HAP-1 (cell line): ENCODE data around the gene NUTM1.
"Not testable (repeated sequence)": the region's sequence is repeated elsewhere in the genome, so short reads cannot be mapped to it uniquely, and the experiment has no call there.

Source experiments
- DNase-seq, 2 experiments: peaks; one replicate each; pipeline ENCODE4 v3.0.0-alpha.2; 2016 to 2020; ENCODE audit warnings: low spot score in 2 of 2
- H3K27me3 ChIP-seq: fragments of 250-450 bp; sonication (Bioruptor Pico); 2 replicates; pipeline ENCODE4 v1.5.1; 2020; ENCODE audit warnings: low read depth, mild to moderate bottlenecking, moderate library complexity
- H3K36me3 ChIP-seq: fragments of 250-450 bp; sonication (Bioruptor Pico); replicated peaks from 2 replicates; pipeline ENCODE4 v1.5.1; 2020; ENCODE audit warnings: mild to moderate bottlenecking
- H3K4me1 ChIP-seq: fragments of 250-450 bp; sonication (Bioruptor Pico); 2 replicates; pipeline ENCODE4 v1.5.1; 2020; ENCODE audit warnings: mild to moderate bottlenecking
- H3K4me3 ChIP-seq: fragments of 250-450 bp; sonication (Bioruptor Pico); 2 replicates; pipeline ENCODE4 v1.5.1; 2020; ENCODE audit warnings: mild to moderate bottlenecking, moderate library complexity
- H3K9me3 ChIP-seq: fragments of 250-450 bp; sonication (Bioruptor Pico); 2 replicates; pipeline ENCODE4 v1.5.1; 2020; ENCODE audit warnings: mild to moderate bottlenecking, moderate library complexity
- in situ Hi-C: fragments of 300-500 bp; cut with MboI; formaldehyde crosslinking; loops from 3 replicates; pipeline ENCODE4 v1.14.3; 2020; ENCODE audit warnings: low sequenced_read_pairs, inconsistent platforms, mixed read lengths

NUTM1 gene

DNA sequence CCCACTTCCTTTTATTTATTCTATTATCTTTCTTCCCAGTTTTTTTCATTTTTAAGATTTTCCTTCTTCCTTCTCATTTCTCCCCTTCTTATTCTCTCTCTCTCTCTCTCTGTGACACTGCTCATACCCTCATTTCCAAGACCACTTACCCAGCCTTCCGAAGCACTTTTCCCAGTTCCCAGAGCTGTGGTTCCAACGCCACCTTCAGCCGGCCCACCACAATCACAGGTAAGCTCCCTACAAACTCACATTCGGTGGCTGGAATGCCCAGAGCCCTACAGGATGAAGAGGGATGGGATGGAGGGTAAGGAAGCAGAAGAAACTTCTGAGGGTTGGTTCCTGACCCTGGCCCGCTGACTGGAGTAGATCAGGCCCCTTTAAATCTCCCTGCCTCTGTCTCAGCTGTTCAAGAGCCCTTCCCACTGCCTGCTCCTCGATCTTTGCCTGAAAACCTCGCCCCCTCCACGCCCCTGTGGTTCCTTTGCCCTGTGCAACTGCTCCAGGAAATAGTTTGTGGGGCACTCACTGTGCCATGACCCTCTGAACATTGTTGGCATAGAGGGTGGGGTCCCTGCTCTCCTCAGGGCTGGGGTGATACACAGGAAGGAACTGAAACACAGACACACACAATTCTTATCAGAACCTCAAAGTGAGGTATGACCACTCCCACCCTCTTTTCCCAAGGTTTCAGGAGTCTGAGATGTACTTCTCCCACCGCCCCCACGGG is 19.1 kb downstream of the NUTM1 start:
- in situ Hi-C loops = loop anchor here (10.0 kb wide), 1 partner anchor 257 kb away; the partner anchor contains the start of genes EMC7 and PGBD4
- DNase-seq = no peak
- Histone ChIP-seq H3K36me3 (peaks cover 43% of the 10 kb centered on the region), H3K4me3 (no peak overlapping the region), H3K4me1 (peaks cover 5% of the 10 kb centered on the region), H3K27me3 (no peaks in the 10 kb centered on the region), H3K9me3 (no peaks in the 10 kb centered on the region)

GRCh38 chr15:34364041-34364440 is 20.9 kb downstream of the NUTM1 start:
- peaks cover 13% of the 10 kb centered on the region for H3K4me1 ChIP-seq
- H3K27me3 ChIP-seq = no peaks in the 10 kb centered on the region
- in situ Hi-C loops = loop anchor here (10.0 kb wide), 1 partner anchor 259 kb away; the partner anchor contains the start of genes EMC7 and PGBD4
- no peak for DNase-seq
- peaks cover 36% of the 10 kb centered on the region for H3K36me3 ChIP-seq
- no peaks in the 10 kb centered on the region for H3K9me3 ChIP-seq
- H3K4me3 ChIP-seq = no peak overlapping the region

- no peaks in the 10 kb centered on the region for H3K27me3 ChIP-seq
- H3K36me3 ChIP-seq = peaks cover 24% of the 10 kb centered on the region
- no peak for DNase-seq
- H3K4me1 ChIP-seq = peaks cover 13% of the 10 kb centered on the region
- in situ Hi-C loops = loop anchor here (10.0 kb wide), 1 partner anchor 260 kb away; the partner anchor contains the start of genes EMC7 and PGBD4
- H3K4me3 ChIP-seq = peak overlapping the region; percentile 65; the same call in 1 of the 2 replicates
- H3K9me3 ChIP-seq = no peaks in the 10 kb centered on the region
These were observed 22.1 kb downstream of the NUTM1 start for GRCh38 chr15:34365091-34365825.

- Histone ChIP-seq H3K27me3 (no peaks in the 10 kb centered on the region), H3K36me3 (peaks cover 19% of the 10 kb centered on the region), H3K4me3 (peak overlapping the region; percentile 65), H3K4me1 (peaks cover 13% of the 10 kb centered on the region), H3K9me3 (no peaks in the 10 kb centered on the region)
- in situ Hi-C loops = loop anchor here (10.0 kb wide), 1 partner anchor 261 kb away; the partner anchor contains the start of genes EMC7 and PGBD4
- no peak for DNase-seq
These were observed 22.7 kb downstream of the NUTM1 start for GRCh38 chr15:34365836-34366235.

GRCh38 chr15:34366271-34367065 is 23.4 kb downstream of the NUTM1 start:
- no peaks in the 10 kb centered on the region for H3K9me3 ChIP-seq
- peak; percentile 64 to 87 for DNase-seq
- in situ Hi-C loops = loop anchor here (10.0 kb wide), 1 partner anchor 262 kb away; the partner anchor contains the start of genes EMC7 and PGBD4
- H3K4me3 ChIP-seq = peak overlapping the region; percentile 65
- H3K27me3 ChIP-seq = no peaks in the 10 kb centered on the region
- peaks cover 13% of the 10 kb centered on the region for H3K36me3 ChIP-seq
- peaks cover 13% of the 10 kb centered on the region for H3K4me1 ChIP-seq

- in situ Hi-C loops = loop anchor here (10.0 kb wide), 1 partner anchor 263 kb away; the partner anchor contains the start of genes EMC7 and PGBD4
- no peaks in the 10 kb centered on the region for H3K9me3 ChIP-seq
- peak within 1 kb of the TSS; percentile 65 for H3K4me3 ChIP-seq
- H3K4me1 ChIP-seq = peaks cover 13% of the 10 kb centered on the region
- peaks cover 6% of the 10 kb centered on the region for H3K36me3 ChIP-seq
- H3K27me3 ChIP-seq = no peaks in the 10 kb centered on the region
- peak; percentile 83 to 91 for DNase-seq
These were observed 24.3 kb downstream of the NUTM1 start, which contains the start of gene LPCAT4 for GRCh38 chr15:34367101-34368081. Gene LPCAT4 (minus strand): TSS chr15:34367196. CDS start chr15:34367100, 96 bp downstream.

- Histone ChIP-seq H3K36me3 (no peaks in the 10 kb centered on the region), H3K4me3 (no peak overlapping the region), H3K9me3 (no peaks in the 10 kb centered on the region), H3K4me1 (peaks cover 20% of the 10 kb centered on the region), H3K27me3 (no peaks in the 10 kb centered on the region)
- in situ Hi-C loops = loop anchor here (10.0 kb wide), 1 partner anchor 65 kb away; the partner anchor contains the start of gene GOLGA8A
- no peak for DNase-seq
These were observed 27.0 kb downstream of the NUTM1 start for GRCh38 chr15:34370129-34370528.

DNA sequence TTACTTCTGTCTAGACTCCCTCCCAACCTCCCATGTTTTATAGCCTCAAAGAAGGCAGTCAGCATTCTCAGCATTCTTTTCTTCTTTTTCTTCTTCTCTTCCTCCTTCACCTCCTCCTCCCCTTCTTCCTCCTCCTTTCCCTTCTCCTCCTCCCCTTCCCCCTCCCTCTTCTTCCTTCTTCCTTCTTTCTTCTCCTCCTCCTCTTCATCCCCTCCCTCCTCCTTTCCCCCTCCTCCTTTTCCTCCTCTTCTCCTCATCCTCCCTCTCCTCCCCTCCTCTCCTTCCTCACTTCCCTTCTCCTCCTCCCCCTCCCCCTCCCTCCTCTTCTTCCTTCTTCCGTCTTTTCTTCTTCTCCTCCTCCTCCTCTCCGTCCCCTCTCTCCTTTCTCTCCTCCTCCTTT is 27.5 kb downstream of the NUTM1 start:
- no peak for DNase-seq
- no peak overlapping the region for H3K4me3 ChIP-seq
- in situ Hi-C loops = loop anchor here (10.0 kb wide), 1 partner anchor 64 kb away; the partner anchor contains the start of gene GOLGA8A
- H3K27me3 ChIP-seq = no peaks in the 10 kb centered on the region
- H3K4me1 ChIP-seq = peaks cover 21% of the 10 kb centered on the region
- H3K9me3 ChIP-seq = no peaks in the 10 kb centered on the region
- no peaks in the 10 kb centered on the region for H3K36me3 ChIP-seq

DNA sequence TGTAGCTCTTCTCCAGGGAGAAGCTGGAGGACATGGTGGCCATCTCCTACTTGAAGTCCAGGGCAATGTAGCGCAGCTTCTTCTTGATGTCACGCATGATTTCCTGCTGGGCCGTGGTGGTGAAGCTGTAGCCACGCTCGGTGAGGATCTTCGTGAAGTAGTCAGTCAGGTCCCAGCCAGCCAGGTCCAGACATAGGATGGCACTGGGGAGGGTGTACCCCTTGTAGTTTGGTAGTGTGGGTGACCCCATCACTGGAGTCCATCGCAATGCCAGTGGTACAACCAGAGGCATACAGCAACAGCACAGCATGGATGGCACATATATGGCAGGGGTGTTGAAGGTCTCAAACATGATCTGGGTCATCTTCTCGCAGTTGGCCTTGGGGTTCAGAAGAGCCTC is 30.8 kb downstream of the NUTM1 start:
- in situ Hi-C loops = loop anchor here (10.0 kb wide), 1 partner anchor 61 kb away; the partner anchor contains the start of gene GOLGA8A
- DNase-seq = no peak
- no peaks in the 10 kb centered on the region for H3K27me3 ChIP-seq
- H3K9me3 ChIP-seq = no peaks in the 10 kb centered on the region
- no peaks in the 10 kb centered on the region for H3K36me3 ChIP-seq
- peaks cover 11% of the 10 kb centered on the region for H3K4me1 ChIP-seq
- H3K4me3 ChIP-seq = no peak overlapping the region

DNA sequence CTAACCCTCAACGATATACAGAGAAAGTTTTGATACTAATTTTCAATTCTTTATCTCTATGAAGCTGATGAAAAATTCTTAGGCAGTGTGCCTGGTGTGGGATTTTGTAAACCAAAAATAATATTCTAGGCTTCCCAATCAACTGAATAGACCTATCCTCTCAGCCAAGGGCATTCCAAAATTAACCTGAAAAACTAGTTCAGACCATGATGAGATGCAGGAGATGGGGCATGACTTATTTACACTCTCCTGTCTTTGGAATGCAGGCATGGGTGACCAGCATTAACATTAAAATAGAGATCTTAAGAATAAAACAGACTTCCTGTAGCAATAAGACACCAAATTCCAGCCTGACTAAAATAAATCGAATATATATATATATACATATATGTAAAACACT is 31.7 kb downstream of the NUTM1 start:
- Histone ChIP-seq H3K4me3 (no peak overlapping the region), H3K4me1 (peaks cover 11% of the 10 kb centered on the region), H3K9me3 (no peaks in the 10 kb centered on the region), H3K27me3 (no peaks in the 10 kb centered on the region), H3K36me3 (no peaks in the 10 kb centered on the region)
- peak in 1 of 2 experiments; percentile 44 for DNase-seq
- in situ Hi-C loops = loop anchor here (10.0 kb wide), 1 partner anchor 60 kb away; the partner anchor contains the start of gene GOLGA8A

DNA sequence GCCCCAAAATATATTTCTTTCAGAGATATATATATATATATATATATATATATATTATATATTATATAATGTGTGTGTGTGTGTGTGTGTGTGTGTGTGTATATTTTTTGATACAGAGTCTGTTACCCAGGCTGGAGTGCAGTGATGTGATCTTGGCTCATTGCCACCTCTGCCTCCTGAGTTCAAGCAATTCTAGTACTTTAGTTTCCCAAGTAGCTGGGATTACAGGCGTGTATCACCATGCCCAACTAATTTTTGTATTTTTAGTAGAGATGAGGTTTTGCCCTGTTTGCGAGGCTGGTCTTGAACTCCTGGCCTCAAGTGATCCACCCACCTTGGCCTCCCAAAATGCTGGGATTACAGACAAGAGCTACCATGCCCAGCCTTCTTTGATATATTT is 32.4 kb downstream of the NUTM1 start:
- DNase-seq, H3K4me3 ChIP-seq, H3K9me3 ChIP-seq, H3K36me3 ChIP-seq, H3K27me3 ChIP-seq: not testable (repeated sequence)
- in situ Hi-C loops = loop anchor here (10.0 kb wide), 1 partner anchor 59 kb away; the partner anchor contains the start of gene GOLGA8A
- H3K4me1 ChIP-seq = peaks cover 11% of the 10 kb centered on the region

DNA sequence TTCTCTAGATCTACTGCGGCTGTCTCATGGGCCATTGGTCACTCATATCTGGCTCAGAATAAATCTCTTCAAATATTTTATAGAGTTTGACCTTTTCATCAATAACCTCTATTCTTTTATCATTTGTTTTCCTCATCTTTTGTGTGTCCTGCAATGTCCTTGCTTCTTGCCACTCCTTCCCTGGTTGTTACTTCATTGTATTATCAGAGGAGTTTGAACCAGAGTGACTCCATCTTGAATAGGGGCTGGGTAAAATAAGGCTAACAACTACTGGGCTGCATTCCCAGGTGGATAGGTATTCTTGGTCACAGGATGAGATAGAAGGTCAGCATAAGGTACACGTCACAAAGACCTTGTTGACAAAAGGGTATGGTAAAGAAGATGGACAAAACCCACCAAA is 33.7 kb downstream of the NUTM1 start:
- Histone ChIP-seq H3K4me1 (peaks cover 11% of the 10 kb centered on the region), H3K4me3 (no peak overlapping the region), H3K27me3 (no peaks in the 10 kb centered on the region), H3K36me3 (no peaks in the 10 kb centered on the region), H3K9me3 (no peaks in the 10 kb centered on the region)
- no peak for DNase-seq
- in situ Hi-C loops = loop anchor here (10.0 kb wide), 1 partner anchor 58 kb away; the partner anchor contains the start of gene GOLGA8A
